ENCODE data around the gene DCLK2.

DNA sequence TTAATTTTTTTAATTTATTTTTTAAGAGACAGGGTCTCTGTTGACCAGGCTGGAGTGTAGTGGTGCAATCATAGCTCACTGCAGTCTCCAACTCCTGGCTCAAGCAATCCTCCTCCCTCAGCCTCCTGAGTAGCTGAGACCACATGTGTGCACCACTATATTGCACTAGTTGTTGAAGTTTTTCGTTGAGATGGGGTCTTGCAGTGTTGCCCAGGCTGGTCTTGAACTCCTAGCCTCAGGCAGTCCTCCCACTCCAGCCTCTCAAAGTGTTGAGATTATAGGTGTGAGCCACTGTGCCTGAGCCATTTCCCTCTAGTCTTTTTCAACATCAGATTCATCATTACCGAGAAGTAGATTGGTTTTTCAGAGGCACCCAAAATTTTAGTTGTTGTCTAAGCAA is 165.7 kb downstream of the DCLK2 start:
- TF ChIP-seq, protein P1, sequence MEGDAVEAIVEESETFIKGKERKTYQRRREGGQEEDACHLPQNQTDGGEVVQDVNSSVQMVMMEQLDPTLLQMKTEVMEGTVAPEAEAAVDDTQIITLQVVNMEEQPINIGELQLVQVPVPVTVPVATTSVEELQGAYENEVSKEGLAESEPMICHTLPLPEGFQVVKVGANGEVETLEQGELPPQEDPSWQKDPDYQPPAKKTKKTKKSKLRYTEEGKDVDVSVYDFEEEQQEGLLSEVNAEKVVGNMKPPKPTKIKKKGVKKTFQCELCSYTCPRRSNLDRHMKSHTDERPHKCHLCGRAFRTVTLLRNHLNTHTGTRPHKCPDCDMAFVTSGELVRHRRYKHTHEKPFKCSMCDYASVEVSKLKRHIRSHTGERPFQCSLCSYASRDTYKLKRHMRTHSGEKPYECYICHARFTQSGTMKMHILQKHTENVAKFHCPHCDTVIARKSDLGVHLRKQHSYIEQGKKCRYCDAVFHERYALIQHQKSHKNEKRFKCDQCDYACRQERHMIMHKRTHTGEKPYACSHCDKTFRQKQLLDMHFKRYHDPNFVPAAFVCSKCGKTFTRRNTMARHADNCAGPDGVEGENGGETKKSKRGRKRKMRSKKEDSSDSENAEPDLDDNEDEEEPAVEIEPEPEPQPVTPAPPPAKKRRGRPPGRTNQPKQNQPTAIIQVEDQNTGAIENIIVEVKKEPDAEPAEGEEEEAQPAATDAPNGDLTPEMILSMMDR (IDR thresholded peaks at IDR 0.05): no peak
- no peak for TF ChIP-seq POLR2A (IDR thresholded peaks at IDR 0.05)
- no peak for TF ChIP-seq EP300 (IDR thresholded peaks at IDR 0.05)

All from upper lobe of left lung (tissue), 4 donors.